Prostate gland (tissue), 2 donors: ENCODE measurements around the gene GPSM3.
A peak's percentile ranks its signal among the peaks of the same experiment; 100 is the strongest.

Experiments used
- CTCF ChIP-seq, 4 experiments: fragments of 200-600 bp in 2 of 4; fragments of 450-650 bp in 2 of 4; sonication (generic) in 2 of 4; IDR thresholded peaks; 1 replicate in 3 of 4; 2 replicates in 1 of 4; pipeline ENCODE4 v1.5.1; 2016 to 2019; ENCODE audit warnings: antibody characterized with exemption in 4 of 4, mild to moderate bottlenecking in 2 of 4, moderate library complexity in 2 of 4
- POLR2A ChIP-seq: fragments of 450-650 bp; IDR thresholded peaks from one replicate; pipeline ENCODE4 v1.6.1; 2016; ENCODE audit warnings: antibody characterized with exemption, mild to moderate bottlenecking
- POLR2AphosphoS5 ChIP-seq: sonication (generic); formaldehyde crosslinking; IDR thresholded peaks from one replicate; pipeline ENCODE4 v1.6.1; 2017; ENCODE audit warnings: antibody characterized with exemption

- TF ChIP-seq POLR2A (no peak), CTCF (IDR thresholded peaks at IDR 0.05) (no peak), POLR2AphosphoS5 (peak; percentile 13)
Observed at GRCh38 chr6:32223258-32224235, 31.1 kb upstream of the GPSM3 start, which contains the start of gene NOTCH4.
